OCI-LY3 (cell line): ENCODE data around the gene ELMO1.

ENCODE experiments used
- EZH2phosphoT487 ChIP-seq: fragments of 200-600 bp; shearing (Covaris generic); IDR thresholded peaks from 2 replicates; pipeline ENCODE4 v1.6.1; 2018; ENCODE audit warnings: antibody characterized with exemption, mixed run types, low read depth
- TF ChIP-seq, protein P1 (sequence below): fragments of 200-600, 300-600 bp; sonication (generic); IDR thresholded peaks from 2 replicates; pipeline ENCODE4 v1.5.1; 2014; ENCODE audit warnings: antibody characterized with exemption, low read length, low read depth

- TF ChIP-seq EZH2phosphoT487, result no peak
- TF ChIP-seq, protein P1, sequence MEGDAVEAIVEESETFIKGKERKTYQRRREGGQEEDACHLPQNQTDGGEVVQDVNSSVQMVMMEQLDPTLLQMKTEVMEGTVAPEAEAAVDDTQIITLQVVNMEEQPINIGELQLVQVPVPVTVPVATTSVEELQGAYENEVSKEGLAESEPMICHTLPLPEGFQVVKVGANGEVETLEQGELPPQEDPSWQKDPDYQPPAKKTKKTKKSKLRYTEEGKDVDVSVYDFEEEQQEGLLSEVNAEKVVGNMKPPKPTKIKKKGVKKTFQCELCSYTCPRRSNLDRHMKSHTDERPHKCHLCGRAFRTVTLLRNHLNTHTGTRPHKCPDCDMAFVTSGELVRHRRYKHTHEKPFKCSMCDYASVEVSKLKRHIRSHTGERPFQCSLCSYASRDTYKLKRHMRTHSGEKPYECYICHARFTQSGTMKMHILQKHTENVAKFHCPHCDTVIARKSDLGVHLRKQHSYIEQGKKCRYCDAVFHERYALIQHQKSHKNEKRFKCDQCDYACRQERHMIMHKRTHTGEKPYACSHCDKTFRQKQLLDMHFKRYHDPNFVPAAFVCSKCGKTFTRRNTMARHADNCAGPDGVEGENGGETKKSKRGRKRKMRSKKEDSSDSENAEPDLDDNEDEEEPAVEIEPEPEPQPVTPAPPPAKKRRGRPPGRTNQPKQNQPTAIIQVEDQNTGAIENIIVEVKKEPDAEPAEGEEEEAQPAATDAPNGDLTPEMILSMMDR, result no peak
These were observed 379.3 kb downstream of the ELMO1 start for GRCh38 chr7:37069336-37069735.
